GM12878 (cell line): Measurements from ENCODE around the gene ALG12. TPM values are rescaled to one million over a fixed set of nuclear protein-coding genes. Genes with fewer than 3 reads are reported as not detected.

Experiments
- BHLHE40 ChIP-seq, 2 experiments: fragments of 450-650 bp in 1 of 2; IDR thresholded peaks; 2 replicates each; pipeline ENCODE4 v1.6.1; 2011 to 2017; ENCODE audit warnings: low read depth in 2 of 2, borderline replicate concordance in 1 of 2, improper control_type of control experiment in 1 of 2, low read length in 1 of 2, mild to moderate bottlenecking in 1 of 2
- CREM ChIP-seq: IDR thresholded peaks from 2 replicates; pipeline ENCODE4 v1.6.1; 2014; ENCODE audit warnings: antibody characterized with exemption, low read depth
- E2F8 ChIP-seq: fragments of 450-650 bp; IDR thresholded peaks from 2 replicates; pipeline ENCODE4 v1.6.1; 2018; ENCODE audit warnings: mild to moderate bottlenecking, low read depth, moderate library complexity; ENCODE audit not compliant: partially characterized antibody
- GABPA ChIP-seq: IDR thresholded peaks from 2 replicates; pipeline ENCODE4 v1.6.1; 2014; ENCODE audit warnings: antibody characterized with exemption, low read depth, mild to moderate bottlenecking, inconsistent platforms
- NR2C2 ChIP-seq: IDR thresholded peaks from 2 replicates; pipeline ENCODE4 v1.6.1; 2011; ENCODE audit warnings: borderline replicate concordance, low read depth; ENCODE audit not compliant: control insufficient read depth, insufficient read length
- POLR2A ChIP-seq: IDR thresholded peaks from 2 replicates; pipeline ENCODE4 v1.6.1; 2011; ENCODE audit warnings: low read depth, mild to moderate bottlenecking, low read length
- RELB ChIP-seq: fragments of 450-650 bp; IDR thresholded peaks from 2 replicates; pipeline ENCODE4 v1.6.1; 2017; ENCODE audit warnings: low read depth, mild to moderate bottlenecking, moderate library complexity
- SREBF2 ChIP-seq: IDR thresholded peaks from 2 replicates; pipeline ENCODE4 v1.6.1; 2012; ENCODE audit warnings: mild to moderate bottlenecking, low read length
- TCF3 ChIP-seq: IDR thresholded peaks from 2 replicates; pipeline ENCODE4 v1.6.1; 2012; ENCODE audit warnings: low read depth, mild to moderate bottlenecking, low read length, borderline replicate concordance; ENCODE audit not compliant: insufficient read depth
- ZNF384 ChIP-seq: IDR thresholded peaks from 2 replicates; pipeline ENCODE4 v1.6.1; 2012; ENCODE audit warnings: low read depth, mild to moderate bottlenecking, low read length, improper control_type of control experiment, borderline replicate concordance
- ZNF622 ChIP-seq: fragments of 450-650 bp; IDR thresholded peaks from 2 replicates; pipeline ENCODE4 v1.6.1; 2017; ENCODE audit warnings: mild to moderate bottlenecking, inconsistent platforms
- polyA plus RNA-seq, 11 experiments: library from polyadenylated mRNA; depleted of rRNA in 4 of 11; unstranded in 6 of 11; stranded (reverse) in 5 of 11; fragments of >200 nt; fragmentation: Nextera tagmentation in 4 of 11; fragmentation: Illumina TruSeq in 1 of 11; extraction: Ambion mirVana in 4 of 11; extraction: Trizol in 1 of 11; gene quantifications; 1 replicate in 1 of 11; 2 replicates in 10 of 11; pipeline versions ENCODE4 v1.2.1 to v1.2.3, GENCODE V29; 2011 to 2016; ENCODE audit warnings: inconsistent platforms in 2 of 11, missing spikeins in 2 of 11, low read depth in 1 of 11
- total RNA-seq, 4 experiments: library from RNA; depleted of rRNA in 3 of 4; stranded (reverse); fragments of >200 nt in 3 of 4; fragmentation: Illumina TruSeq in 1 of 4; extraction: Trizol in 1 of 4; gene quantifications; 2 replicates each; pipeline versions ENCODE4 v1.2.1 to v1.2.3, GENCODE V29; 2013 to 2021
- TF ChIP-seq, protein P1 (sequence below): fragments of 150-350 bp; IDR thresholded peaks from 2 replicates; pipeline ENCODE4 v1.6.1; 2016; ENCODE audit warnings: low read depth, low read length
- TF ChIP-seq, protein P2 (sequence below): IDR thresholded peaks from 2 replicates; pipeline ENCODE4 v1.6.1; 2012; ENCODE audit warnings: low read depth, low read length, improper control_type of control experiment
- TF ChIP-seq, protein P3 (sequence below): fragments of 450-650 bp; IDR thresholded peaks from 2 replicates; pipeline ENCODE4 v1.6.1; 2017; ENCODE audit warnings: mild to moderate bottlenecking
- TF ChIP-seq, protein P4 (sequence below): IDR thresholded peaks from 2 replicates; pipeline ENCODE4 v1.6.1; 2011; ENCODE audit warnings: borderline replicate concordance, low read depth, mild to moderate bottlenecking, moderate library complexity, low read length; ENCODE audit not compliant: insufficient read depth, poor library complexity, severe bottlenecking

ALG12 gene
- total and polyA plus RNA-seq, 10 of the 15 experiments (the other 5 are each of a cell fraction or from before 2014, with no cell fraction given) = 0.22 to 23.4 (median 6.6) TPM

DNA sequence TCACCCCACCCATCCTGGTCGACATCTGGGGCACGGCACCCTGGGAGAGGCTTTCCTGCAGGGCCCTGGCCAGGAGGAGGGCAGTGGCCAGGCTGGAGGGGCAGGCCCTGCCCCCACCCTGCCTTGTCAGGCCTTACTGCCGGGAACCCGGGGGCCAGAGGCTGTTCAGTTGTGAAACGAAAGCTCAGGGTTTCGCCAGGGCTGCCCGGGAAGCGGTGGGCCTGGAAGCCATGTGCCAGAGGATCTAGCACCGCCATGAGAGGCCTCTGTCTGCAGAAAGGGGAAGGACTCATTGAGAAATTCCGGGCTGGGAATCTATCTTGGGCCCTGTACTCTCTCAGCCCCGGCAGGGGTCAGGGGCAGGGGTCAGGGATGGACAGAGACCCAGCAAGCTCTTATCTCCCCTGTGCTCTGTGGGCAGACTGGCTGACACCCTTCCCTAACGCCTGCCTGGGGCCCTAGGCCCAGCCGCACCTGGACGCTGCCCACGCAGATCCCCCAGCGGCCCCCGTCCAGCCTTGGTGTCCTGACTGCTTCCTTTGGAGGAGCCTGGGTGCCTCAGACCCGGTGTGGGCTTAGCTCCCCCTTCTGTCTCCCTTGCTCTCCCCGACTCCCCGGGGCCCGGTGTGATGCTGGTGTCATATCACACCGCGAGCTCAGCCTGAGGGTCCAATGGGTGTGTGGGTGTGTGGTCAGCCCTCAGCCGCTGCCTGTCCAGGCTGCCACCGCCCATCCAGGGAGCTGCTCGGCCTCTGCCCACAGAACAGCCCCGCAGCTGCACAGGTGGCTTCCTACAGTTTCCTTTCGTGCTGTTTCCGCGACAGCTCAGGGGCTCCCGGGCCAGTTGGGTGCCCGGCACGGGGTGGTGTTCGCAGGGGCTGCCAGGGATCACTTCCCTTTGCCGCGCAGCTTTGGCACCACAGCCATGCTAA, 48.8 kb upstream of the ALG12 start (continued):
- TF ChIP-seq, protein P1, sequence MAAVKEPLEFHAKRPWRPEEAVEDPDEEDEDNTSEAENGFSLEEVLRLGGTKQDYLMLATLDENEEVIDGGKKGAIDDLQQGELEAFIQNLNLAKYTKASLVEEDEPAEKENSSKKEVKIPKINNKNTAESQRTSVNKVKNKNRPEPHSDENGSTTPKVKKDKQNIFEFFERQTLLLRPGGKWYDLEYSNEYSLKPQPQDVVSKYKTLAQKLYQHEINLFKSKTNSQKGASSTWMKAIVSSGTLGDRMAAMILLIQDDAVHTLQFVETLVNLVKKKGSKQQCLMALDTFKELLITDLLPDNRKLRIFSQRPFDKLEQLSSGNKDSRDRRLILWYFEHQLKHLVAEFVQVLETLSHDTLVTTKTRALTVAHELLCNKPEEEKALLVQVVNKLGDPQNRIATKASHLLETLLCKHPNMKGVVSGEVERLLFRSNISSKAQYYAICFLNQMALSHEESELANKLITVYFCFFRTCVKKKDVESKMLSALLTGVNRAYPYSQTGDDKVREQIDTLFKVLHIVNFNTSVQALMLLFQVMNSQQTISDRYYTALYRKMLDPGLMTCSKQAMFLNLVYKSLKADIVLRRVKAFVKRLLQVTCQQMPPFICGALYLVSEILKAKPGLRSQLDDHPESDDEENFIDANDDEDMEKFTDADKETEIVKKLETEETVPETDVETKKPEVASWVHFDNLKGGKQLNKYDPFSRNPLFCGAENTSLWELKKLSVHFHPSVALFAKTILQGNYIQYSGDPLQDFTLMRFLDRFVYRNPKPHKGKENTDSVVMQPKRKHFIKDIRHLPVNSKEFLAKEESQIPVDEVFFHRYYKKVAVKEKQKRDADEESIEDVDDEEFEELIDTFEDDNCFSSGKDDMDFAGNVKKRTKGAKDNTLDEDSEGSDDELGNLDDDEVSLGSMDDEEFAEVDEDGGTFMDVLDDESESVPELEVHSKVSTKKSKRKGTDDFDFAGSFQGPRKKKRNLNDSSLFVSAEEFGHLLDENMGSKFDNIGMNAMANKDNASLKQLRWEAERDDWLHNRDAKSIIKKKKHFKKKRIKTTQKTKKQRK = no peak
- TF ChIP-seq SREBF2 (no peak), POLR2A (peak; percentile 61; the same call in 1 of the 2 replicates), ZNF384 (no peak), BHLHE40 (IDR thresholded peaks at IDR 0.05; ENCODE audit: borderline replicate concordance in 1 of 2, low read depth in 2 of 2, low read length in 1 of 2) (peak in 1 of 2 experiments; percentile 48; a peak in 2 of 4 replicates), ZNF622 (no peak), GABPA (no peak), E2F8 (no peak), CREM (no peak), RELB (no peak), NR2C2 (no peak), TCF3 (no peak)
- TF ChIP-seq, protein P2, sequence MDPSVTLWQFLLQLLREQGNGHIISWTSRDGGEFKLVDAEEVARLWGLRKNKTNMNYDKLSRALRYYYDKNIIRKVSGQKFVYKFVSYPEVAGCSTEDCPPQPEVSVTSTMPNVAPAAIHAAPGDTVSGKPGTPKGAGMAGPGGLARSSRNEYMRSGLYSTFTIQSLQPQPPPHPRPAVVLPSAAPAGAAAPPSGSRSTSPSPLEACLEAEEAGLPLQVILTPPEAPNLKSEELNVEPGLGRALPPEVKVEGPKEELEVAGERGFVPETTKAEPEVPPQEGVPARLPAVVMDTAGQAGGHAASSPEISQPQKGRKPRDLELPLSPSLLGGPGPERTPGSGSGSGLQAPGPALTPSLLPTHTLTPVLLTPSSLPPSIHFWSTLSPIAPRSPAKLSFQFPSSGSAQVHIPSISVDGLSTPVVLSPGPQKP = no peak
- TF ChIP-seq, protein P3, sequence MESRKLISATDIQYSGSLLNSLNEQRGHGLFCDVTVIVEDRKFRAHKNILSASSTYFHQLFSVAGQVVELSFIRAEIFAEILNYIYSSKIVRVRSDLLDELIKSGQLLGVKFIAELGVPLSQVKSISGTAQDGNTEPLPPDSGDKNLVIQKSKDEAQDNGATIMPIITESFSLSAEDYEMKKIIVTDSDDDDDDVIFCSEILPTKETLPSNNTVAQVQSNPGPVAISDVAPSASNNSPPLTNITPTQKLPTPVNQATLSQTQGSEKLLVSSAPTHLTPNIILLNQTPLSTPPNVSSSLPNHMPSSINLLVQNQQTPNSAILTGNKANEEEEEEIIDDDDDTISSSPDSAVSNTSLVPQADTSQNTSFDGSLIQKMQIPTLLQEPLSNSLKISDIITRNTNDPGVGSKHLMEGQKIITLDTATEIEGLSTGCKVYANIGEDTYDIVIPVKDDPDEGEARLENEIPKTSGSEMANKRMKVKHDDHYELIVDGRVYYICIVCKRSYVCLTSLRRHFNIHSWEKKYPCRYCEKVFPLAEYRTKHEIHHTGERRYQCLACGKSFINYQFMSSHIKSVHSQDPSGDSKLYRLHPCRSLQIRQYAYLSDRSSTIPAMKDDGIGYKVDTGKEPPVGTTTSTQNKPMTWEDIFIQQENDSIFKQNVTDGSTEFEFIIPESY = no peak
- TF ChIP-seq, protein P4, sequence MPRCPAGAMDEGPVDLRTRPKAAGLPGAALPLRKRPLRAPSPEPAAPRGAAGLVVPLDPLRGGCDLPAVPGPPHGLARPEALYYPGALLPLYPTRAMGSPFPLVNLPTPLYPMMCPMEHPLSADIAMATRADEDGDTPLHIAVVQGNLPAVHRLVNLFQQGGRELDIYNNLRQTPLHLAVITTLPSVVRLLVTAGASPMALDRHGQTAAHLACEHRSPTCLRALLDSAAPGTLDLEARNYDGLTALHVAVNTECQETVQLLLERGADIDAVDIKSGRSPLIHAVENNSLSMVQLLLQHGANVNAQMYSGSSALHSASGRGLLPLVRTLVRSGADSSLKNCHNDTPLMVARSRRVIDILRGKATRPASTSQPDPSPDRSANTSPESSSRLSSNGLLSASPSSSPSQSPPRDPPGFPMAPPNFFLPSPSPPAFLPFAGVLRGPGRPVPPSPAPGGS = no peak
